ENCODE measurements around the gene OCSTAMP.

Gene OCSTAMP

DNA sequence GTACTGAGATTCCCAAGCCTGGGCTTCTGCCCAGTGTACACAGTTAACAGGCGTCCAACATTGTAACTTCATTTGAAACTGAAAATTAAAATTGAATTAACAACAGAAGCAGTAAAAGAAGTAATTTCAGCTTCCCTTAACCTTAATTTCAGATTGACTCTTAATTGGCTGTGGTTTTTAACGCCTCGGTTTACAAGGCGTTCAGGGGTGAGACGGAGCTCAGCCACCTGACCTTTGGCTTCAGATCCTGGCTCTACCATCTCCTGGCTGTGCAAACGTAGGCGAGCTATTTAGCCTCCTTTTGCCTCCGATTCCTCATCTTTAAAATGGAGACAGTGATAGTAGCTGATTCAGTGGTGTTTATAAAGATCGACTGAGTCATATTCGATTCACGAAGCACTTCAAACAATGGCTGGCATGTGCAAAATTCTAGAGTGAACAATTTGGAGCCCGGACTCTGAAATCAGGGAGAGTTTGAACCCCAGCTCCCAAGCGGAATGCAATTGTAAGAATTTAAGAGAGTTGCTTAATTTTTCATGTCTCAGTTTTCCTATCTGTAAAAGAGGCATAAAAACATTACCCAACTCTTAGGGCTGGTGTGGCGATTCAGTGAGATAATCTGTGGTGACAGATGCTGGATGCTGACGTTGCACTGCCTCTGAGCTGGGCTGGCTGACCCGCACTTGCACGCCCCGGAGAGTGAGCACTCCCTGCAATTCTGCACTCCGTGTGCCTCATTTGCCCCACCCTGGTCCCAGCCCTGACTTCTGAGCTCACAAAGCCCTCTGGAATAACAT lies 23.5 kb upstream of the OCSTAMP start:
- no peak for DNase-seq (ENCODE audit: low read depth in 2 of 2)

DNA sequence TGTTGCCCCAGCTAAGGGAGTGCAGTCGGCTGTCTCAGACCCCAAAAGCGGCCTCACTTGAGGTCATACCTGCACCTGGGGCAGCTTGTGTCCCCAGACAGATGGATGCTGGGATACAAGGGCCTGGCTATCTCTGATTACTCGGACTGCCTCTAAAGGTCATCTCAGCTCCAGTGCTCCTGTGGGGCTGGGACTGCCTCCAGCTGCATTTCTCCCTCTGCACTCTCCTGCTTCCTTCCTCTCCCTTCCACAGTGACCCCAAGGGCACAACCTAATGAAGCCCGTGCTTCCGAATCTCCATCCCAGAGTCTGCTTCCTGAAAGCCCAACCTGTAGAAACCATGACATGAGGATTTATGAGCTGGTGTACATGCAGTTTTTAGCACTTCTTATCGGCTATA lies 22.8 kb upstream of the OCSTAMP start:
- no peak for DNase-seq (ENCODE audit: low read depth in 2 of 2)

DNA sequence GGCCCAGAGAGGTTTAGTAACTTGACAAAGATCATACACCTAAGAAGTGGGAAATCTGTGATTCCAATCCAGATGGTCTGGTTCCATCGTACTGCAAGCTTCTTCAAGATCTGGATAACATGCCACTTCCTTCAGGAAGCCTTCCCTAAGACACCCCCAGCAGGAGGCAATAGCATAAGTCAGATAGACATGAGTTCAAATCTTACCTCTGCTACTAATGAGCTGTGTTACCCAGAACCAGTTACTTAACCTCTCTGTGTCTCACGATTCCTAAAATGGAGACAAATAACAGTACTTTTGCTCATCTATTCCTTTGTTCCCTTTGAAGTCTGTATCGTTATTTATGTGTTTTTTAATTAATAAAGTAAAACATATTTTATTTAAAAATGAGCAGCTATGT lies 22.3 kb upstream of the OCSTAMP start:
- no peak for DNase-seq (ENCODE audit: low read depth in 2 of 2)

DNA sequence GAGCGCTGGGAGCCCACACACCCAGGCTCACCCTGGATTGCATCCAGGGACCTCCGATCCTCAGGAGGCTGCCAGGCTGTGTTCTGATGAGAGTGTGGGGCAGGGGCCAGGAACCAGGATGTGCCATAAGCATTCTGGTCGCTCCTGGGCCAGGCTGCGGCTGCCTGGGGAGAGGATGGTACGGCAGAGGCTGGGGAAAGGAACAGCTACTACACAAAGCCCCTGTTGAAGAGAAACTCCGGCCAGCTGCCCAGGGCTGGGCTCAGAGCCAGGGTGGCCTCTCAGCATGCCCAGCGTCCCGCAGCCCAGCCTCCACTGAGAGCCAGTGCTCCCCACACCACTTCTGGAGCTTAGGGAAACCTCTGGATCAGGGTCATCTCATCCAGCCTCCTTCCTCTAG lies 21.7 kb upstream of the OCSTAMP start:
- DNase-seq (ENCODE audit: low read depth in 2 of 2) = no peak

DNA sequence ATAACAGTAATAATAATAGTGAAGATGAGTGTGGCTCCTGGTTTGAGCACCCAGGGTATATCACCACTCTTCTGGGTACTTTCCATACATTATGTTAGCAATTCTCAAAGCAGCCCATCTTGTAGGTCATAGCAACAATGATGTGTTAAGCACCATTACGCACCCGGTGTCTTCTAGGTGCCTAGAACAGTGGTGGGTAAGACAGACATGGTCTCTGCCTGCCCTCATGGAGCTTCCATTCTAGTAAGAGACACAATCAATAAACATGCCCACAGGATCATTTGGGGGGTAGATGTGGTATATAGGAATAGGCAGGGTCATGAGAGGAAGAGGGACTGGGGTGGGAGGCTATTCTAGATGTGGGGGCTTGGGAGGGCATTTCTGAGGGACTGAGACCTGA lies 21.0 kb upstream of the OCSTAMP start:
- DNase-seq (ENCODE audit: low read depth in 2 of 2) = no peak

DNA sequence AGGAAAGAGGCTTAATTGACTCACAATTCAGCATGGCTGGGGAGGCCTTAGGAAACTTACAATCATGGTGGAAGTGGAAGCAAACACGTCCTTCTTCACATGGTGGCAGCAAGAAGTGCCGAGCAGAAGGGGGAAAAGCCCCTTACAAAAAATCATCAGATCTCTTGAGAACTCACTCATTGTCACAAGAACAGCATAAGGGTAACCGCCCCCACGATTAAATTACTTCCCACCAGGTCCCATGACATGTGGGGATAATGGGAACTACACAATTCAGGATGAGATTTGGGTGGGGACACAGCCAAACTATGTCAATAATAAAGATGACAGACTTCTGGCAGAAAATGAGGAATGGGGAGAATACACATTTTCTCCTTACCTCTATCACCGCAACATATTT lies 20.5 kb upstream of the OCSTAMP start:
- no peak for DNase-seq (ENCODE audit: low read depth in 2 of 2)

DNA sequence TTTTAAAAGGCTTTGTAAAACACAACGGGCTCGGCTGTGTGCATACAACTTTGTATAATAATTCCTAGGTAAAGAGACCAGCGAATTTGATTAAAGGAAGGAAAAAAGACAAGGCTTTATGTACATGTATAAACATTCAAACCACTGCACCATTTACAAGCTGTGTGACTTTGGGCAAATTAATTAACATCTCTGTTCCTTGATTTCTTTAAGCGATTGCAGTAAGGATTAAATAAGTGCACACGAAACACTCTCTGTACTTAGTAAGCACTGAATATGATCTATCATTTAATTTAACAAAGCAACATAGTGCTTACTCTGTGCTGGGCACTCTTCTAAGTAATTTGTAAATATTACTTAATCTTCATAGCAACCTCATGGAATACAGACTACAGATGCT lies 19.5 kb upstream of the OCSTAMP start:
- no peak for DNase-seq (ENCODE audit: low read depth in 2 of 2)

DNA sequence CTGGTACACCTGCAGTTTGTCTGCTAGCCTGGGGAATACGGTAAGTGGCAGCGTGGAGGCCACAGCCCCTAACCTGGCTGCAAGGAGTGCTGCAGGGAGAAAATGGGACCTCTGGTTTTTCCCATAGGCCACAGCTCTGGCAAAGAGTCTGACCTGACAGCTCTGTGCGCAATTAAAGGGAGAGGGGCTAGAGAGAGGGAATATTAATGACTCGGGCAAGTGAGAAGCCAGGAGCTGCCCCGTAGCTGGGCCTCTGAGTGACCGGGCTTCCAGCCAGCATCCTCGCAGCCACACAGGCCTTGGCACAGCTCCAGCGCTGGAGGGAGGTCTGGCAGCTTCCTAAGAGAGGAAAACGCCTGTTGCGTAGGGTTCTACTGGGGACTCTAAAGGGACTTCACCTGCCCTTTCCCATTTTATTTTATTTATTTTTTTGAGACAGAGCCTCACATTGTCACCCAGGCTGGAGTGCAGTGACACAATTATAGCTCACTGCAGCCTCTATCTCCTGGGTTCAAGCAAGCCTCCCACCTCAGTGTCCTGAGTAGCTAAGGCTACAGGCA lies 18.2 kb upstream of the OCSTAMP start:
- DNase-seq (ENCODE audit: low read depth in 2 of 2) = no peak

DNA sequence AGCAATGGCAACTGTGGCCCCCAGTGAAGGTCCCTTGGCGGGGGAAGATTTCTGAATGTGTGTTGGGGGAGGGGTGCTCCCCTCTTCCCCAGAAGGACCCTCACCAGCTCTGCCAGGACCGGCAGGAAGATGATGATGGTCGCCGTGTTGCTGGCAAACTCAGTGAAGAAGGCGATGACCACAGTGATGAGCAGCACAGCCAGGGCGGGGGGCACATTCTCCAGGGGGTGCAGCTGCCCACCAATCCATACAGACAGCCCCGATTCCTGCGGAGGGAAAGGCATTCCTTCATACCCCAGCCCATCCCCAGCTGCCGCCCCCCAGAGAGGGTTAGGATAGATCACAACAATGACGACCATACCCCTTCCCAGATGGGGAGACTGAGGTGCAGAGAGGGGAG lies 15.7 kb upstream of the OCSTAMP start:
- no peak for DNase-seq (ENCODE audit: low read depth in 2 of 2)

DNA sequence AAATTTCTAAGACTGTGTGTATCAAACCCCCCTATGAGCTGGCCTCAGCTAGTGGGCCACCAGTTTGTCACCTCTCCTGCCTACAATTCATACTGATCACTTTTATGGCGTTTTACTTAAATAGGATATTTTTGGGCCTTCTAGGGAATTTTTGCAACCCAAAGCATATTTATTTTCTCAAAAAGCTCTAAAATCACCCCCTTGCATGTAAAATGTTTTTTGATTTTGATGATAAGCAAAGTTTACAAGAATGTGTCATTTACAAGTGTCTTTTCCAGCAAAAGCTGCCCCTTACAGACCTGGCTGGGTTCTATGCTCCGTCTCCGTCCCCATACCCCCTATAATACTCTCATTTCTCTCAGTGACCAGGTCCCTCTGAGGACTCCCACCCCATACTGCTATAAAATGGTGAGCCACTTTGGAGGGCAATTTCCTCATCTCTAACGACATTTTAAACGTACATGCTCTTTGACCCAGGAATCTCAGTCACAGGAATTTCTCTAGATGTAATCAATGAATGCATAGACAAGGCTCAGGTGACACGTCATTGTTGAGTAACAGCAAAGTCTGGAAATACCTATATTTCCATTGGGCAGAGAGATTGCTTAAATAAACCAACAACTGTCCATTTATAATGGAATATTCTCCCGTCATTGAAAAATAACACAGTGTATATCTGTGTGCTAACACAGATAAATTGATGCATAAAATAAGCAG lies 13.9 kb upstream of the OCSTAMP start:
- no peak for DNase-seq (ENCODE audit: low read depth in 2 of 2)

DNA sequence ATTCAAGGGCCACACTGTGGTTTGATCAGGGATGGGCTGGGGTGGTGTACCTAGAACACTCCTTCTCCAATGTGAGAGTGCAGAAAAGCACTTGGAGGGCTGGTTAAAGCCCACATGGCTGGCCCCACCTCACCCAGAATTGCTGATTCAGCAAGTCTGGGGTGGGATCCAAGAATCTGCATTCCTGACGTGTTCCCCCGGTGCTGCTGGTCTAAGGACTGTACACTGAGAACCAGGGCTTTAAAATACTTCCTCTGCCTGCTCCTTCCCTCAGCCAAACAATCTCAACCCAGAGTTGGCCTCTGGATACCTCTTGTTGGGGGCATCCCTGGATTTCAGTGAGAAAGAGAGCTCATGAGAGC lies 13.4 kb upstream of the OCSTAMP start:
- DNase-seq (ENCODE audit: low read depth in 2 of 2) = no peak

DNA sequence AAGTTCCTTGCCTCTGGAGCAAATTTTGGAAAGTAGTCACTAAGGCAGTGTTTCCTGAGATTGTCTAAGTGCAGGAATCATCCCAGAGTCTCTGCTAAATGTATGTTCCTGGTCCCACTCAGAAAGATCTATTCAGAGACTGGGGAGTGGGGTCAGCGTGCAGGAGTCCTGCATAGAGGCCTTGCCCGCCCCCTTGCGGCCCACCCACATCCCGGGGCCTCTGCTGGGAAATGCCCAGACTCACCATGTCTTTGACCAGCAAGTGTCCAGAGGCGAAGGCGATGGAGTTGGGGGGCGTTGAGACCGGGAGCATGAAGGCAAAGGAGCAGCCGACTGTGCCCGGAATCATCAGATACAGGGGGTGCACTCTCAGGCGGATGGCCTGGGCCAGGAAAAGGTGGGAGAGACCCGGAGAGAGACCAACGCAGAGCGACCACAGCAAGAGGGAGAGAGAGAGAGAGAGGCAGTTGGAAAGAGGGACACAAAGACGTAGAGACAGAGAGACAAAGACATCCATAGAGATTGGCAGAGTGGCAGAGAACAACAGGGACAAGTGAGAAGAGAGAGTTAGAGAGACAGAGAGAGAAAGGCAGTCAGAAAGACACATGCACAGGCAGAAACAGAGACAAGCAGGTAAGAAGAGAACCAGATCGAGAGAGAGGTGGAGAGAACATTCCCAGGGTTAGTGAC lies 12.9 kb upstream of the OCSTAMP start:
- no peak for DNase-seq (ENCODE audit: low read depth in 2 of 2)

DNA sequence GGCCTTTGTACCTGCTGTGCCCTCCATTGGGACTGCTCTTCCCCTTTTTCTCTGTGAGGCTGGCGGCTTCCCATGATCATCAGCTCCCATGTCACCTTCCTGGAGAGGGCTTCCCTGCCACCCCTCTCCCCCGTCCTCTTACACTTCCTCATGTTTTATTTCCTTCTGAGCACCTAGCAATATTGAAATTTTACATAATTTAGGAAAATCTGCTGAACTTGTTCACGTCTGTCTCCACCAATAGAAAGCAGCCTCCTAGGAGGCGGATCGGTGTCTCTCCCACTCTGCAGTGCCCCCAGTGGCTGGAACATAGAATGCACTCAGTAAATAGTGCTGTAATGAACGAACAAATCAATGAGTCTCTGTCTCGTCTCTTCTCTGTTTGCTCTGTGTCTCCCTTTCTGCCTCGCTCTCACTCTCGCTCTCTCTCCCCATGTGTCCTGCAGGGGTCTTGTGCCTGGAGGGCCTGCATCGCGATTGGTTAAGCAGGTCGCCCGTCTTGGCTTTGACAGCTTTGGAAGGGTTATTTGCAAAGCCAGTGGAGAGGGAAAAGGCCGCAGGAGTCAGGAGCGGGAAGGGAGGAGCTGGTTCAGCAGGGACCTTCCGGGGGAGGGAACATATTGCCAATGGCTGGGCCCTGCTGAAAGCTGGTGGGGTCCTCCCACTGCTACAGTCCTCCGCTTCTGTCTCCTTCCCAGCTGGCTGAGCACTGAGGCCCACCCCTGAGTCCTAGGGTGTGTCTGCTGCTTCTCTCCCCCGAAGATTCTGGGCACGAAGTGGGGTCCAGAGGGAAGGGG lies 12.1 kb upstream of the OCSTAMP start:
- peak; percentile 30 to 39 for DNase-seq (ENCODE audit: low read depth in 2 of 2)

DNA sequence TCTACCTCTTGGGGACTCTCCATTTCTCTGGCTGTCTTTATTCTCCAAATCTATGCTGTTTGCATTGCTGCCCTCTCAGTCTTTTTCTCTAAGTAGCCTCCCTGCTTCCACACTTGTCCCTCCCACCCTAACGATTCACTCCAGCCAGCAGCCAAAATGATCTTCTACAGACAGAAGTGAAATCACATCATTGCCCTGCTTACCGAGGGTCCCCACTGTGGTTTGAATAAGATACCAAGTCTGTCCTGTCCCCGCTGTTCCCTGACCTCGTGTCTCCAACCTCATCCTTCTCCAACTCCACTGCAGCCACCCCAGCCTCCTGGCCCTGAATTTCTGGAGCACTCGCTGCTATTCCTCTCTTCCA lies 11.5 kb upstream of the OCSTAMP start:
- no peak for DNase-seq (ENCODE audit: low read depth in 2 of 2)

DNA sequence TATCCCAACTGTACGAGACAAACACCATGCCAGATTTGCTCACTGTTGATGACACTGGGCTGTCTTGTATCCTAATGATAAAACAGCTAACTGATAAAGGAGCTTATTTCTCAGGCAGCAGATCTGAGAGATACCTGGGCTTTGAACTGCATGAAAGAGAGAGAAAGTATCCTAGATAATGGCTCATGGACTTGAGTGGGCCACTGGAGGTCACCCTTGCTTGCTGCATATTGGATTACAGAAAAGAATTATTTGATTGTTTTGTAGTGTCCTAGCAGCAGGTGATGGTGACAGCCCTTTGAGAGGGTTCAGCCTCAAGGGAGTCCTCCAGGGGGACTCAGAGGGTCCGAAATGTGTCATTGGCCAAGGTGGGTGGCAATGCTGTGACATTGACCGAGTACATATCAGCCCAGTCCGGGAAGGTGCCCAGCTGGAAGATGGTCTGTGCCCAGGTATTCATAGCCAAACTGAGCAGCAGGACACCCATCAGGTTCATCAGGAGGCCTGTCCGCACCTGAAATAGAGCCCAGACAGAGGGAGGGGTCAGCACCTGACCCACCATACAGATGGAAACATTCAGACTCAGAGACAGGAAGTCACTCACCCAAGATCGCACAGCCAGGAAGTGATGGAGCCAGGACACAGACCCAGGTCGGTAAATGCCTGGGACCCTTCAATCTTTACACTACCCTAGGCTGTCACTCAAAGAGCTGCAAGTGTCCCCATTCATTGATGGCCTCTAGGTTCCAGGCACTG lies 9.4 kb upstream of the OCSTAMP start:
- DNase-seq (ENCODE audit: low read depth in 2 of 2) = no peak

DNA sequence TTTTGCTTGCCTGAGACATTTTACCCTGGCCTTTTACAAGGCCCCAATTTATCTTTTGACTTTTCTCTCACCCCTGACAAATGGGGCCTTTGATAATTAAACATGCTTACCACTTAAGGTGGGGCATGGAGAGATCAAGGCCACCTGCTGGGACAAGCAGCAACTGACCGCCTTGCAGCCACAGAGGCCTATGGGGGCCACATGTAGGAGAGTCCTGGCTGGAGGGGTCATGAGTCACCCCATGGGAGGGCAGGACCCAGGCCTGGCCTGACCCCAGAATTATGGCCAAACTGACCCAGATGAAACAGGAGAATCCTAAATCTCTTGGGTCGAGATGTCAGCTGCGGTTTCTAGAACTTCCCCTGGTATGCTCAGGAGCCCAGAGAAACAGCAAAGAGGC lies 8.5 kb upstream of the OCSTAMP start:
- no peak for DNase-seq (ENCODE audit: low read depth in 2 of 2)

DNA sequence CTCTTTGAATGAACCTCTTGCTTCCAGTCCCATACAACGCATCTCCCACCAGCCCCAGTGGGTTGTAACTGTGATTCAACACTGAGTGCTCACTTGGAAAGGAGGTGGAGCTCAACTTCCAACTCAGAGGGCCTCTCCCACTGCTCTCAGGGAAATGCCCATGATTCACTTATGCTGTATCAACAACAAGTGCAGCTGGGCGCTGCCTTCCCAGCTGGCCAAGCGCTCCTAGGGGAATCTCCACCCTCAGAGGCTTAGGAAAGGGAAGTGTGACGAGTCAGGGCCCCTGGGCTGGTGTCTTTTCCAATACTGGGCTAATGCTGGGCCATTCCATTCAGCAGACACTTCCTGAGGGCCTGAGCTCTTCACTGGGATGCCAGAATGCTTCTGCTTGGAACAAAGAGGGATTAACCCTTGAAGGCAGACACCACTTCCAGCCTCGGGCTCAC lies 8.1 kb upstream of the OCSTAMP start:
- no peak for DNase-seq (ENCODE audit: low read depth in 2 of 2)

DNA sequence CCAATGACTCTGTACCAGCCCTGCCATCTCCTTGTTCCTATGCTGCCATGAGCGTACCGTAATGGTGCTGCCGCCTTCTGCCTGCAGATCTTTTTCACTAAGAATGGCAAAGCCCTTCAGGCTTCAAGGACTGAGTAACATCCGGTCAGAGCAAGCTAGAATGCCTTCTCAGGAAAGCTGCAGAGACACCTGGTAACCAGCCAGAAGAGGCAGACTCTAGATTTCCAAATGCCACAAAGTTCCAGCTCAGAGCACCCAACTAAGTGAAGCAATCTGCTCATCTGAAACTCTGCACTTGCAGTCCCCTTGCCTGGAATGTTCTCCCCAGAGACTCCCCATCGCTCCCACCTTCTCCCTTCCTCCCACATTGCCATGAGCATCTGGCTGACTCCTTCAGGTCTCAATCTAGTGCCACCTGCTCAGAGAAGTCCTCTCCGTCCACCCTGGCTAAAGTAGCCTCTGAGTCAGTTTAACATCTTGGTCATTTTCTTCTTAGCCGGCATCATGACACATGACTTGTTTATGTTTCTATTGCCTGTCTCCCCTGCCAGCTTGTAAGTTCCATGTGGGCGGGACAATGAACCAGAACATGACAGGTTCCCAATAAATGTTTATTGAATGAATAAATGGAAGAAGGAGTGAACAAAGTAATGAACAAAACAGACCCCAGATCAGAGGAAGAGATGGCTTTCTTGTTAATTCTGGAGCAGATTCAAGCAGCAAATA lies 6.9 kb upstream of the OCSTAMP start:
- DNase-seq (ENCODE audit: low read depth in 2 of 2) = no peak

DNA sequence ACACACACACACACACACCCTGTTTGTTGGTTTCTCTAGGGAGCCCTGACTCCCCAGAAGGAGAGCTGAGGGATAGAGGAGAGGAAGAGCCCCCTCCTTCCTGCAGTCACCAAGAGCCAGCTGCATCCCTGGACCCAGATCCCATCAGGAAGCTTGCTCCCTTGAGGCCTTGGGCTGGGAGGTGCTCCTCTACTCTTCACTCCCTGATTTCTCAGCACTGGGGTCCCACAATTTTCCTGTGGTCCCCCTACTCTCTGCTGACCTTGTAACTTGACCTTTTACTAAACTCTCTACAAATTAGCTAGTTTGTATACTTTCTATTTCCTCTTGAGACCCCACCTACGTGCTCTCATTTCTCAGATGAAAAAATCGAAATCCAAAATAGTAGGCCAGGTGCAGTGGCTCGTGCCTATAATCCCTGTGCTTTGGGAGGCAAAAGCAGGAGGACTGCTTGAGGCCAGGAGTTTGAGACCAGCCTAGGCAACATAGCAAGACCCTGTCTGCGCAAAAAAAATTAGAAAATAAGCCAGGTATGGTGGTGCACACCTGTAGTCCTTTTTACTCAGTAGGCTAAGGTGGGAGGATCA lies 5.0 kb upstream of the OCSTAMP start:
- DNase-seq (ENCODE audit: low read depth in 2 of 2) = no peak

DNA sequence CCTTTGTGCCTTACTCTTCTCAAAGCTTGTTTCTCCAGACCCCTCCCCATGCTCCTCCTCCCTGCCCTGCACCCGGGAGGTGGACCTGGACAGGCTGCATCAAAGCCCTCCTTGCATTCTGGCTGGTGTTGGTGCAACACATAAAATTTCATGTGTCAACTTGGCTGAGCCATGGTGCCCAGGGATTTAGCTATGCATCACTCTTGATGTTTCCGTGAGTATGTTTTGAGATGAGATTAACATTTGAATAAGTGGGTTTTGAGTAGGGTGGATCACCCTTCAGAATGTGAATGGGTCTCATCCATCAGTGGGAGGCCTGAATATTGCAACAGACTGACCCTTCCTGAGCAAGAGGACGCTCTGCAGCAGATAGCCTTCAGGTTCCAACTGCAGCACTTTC lies 4.4 kb upstream of the OCSTAMP start:
- no peak for DNase-seq (ENCODE audit: low read depth in 2 of 2)
